Peyer's patch (tissue), 4 donors: ENCODE measurements around the gene ATP11B.

ENCODE experiments used
- POLR2A ChIP-seq, 2 donors: fragments of 450-650 bp; IDR thresholded peaks; one replicate each; pipeline ENCODE4 v1.5.1; 2017; ENCODE audit warnings: antibody characterized with exemption in 2 of 2, mild to moderate bottlenecking in 2 of 2, moderate library complexity in 2 of 2
- TF ChIP-seq, protein P1 (sequence below), 6 experiments: fragments of 450-650 bp in 4 of 6; fragments of 200-600 bp in 2 of 6; sonication (generic) in 1 of 6; IDR thresholded peaks; one replicate each; pipeline ENCODE4 v1.5.1; 2017 to 2019; ENCODE audit warnings: antibody characterized with exemption in 6 of 6, mild to moderate bottlenecking in 3 of 6, moderate library complexity in 1 of 6

- TF ChIP-seq, protein P1, sequence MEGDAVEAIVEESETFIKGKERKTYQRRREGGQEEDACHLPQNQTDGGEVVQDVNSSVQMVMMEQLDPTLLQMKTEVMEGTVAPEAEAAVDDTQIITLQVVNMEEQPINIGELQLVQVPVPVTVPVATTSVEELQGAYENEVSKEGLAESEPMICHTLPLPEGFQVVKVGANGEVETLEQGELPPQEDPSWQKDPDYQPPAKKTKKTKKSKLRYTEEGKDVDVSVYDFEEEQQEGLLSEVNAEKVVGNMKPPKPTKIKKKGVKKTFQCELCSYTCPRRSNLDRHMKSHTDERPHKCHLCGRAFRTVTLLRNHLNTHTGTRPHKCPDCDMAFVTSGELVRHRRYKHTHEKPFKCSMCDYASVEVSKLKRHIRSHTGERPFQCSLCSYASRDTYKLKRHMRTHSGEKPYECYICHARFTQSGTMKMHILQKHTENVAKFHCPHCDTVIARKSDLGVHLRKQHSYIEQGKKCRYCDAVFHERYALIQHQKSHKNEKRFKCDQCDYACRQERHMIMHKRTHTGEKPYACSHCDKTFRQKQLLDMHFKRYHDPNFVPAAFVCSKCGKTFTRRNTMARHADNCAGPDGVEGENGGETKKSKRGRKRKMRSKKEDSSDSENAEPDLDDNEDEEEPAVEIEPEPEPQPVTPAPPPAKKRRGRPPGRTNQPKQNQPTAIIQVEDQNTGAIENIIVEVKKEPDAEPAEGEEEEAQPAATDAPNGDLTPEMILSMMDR (IDR thresholded peaks at IDR 0.05): no peak
- TF ChIP-seq POLR2A (IDR thresholded peaks at IDR 0.05): no peak
Observed at GRCh38 chr3:182910936-182911781, 117.9 kb downstream of the ATP11B start.
